ENCODE data around the gene TCAP.

Gene TCAP

GRCh38 chr17:39667945-39668924 lies 3.1 kb downstream of the TCAP start, which contains the start of gene PNMT:
TSS of gene PNMT (plus strand) at chr17:39668453. CDS start at chr17:39668476, 23 bp downstream.
- no peak for DNase-seq (ENCODE audit: low read depth)

- DNase-seq (ENCODE audit: low read depth) = no peak
These were observed 5.0 kb downstream of the TCAP start for GRCh38 chr17:39669897-39670735.

DNA sequence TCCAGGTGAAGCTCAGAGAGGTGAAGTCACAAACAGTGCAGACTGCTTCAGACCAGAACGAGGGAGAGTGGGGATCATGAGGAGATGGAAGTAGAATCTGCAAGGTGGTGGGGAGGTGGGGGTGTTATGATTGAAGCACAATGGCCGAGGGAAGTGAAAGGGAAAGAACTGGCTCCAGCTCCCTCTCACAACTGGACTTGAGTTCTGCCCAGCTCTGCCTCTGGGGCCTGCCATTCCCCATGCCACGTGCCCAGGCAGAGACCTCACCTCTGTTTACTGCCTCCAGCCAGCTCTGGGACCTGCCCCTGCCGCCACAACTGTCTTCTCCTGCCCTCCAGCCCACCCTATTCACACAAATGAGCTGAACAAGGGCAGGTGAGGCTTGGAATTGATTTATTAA lies 5.6 kb downstream of the TCAP start:
- no peak for DNase-seq (ENCODE audit: low read depth)

DNA sequence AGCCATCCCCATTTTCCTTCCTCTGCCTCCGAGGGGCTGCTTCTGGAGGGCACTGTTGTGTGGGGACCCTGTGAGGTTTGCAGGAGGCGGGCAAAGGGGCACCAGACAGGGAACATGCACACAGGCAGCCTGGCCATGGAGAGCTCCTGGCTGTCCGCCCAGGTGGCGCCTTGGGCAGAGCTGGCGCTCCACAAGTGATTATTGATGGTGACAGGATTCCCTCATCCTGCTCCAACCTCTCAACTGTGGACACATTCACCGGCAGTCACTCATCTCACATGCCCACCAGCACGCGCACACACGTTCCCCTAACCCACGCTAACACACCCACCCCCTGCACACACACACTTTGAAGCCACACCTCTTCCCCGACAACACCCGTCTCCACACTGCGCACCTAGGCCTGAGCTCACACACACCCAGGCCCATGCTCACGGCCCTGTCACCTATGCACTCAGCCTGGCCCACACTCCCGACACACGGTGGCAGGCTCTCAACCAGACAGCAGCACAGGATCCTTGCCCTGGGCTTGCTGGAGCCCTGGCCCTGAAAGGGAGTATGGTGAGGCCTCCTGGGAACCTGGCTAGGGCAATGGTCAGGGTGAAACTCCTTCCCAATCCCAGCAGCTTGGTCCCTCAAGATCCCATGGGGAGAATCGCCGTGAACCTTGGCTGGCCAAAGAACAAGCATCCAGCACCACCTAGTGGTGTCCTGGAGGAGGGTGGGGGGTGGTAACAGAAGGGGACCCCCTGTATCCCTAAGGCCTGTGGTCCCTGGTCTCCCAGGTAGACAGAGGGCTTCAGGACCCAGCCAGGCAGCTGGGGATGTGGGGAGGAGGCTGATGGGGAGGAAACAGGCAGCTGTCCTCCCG lies 6.7 kb downstream of the TCAP start:
- DNase-seq (ENCODE audit: low read depth) = no peak

DNA sequence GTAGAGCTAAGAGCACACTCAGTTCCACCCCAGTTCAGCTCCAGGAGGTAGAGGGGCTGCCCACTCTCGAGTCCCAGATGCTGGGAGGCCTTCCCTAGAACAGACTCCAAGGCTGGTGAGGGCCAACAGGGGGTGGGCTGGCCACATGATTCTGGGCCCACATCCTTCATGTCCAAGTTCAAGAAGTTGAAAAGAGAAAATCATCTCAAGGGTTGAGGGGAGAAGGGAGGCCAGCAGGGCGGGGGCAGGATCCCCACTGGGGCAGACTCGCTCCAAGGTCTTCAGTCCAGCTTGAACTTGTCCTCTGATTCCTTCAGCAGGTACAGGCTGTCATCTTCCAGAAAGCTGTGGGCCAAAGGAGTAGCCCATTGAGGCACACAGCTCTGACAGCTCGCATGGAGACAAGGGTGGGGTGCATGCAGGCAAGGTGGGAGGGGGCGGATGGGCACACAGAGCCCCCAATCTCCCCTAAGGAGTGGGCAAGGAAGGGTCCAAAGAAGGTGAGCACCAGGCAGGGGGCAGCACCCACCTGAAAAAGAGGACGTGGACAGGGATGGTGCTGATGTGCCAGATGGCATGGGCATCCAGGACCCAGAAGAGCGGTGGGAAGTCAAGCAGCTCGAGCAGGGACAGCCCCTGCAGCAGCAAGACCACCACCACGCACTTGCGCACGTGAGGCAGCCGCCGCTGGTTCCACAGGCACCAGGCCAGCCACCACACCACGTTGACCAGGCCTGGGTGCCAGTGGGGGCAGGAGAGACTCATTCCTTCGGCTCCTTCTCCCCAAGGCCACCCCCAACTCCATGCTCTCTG lies 7.6 kb downstream of the TCAP start:
- DNase-seq (ENCODE audit: low read depth) = no peak

DNA sequence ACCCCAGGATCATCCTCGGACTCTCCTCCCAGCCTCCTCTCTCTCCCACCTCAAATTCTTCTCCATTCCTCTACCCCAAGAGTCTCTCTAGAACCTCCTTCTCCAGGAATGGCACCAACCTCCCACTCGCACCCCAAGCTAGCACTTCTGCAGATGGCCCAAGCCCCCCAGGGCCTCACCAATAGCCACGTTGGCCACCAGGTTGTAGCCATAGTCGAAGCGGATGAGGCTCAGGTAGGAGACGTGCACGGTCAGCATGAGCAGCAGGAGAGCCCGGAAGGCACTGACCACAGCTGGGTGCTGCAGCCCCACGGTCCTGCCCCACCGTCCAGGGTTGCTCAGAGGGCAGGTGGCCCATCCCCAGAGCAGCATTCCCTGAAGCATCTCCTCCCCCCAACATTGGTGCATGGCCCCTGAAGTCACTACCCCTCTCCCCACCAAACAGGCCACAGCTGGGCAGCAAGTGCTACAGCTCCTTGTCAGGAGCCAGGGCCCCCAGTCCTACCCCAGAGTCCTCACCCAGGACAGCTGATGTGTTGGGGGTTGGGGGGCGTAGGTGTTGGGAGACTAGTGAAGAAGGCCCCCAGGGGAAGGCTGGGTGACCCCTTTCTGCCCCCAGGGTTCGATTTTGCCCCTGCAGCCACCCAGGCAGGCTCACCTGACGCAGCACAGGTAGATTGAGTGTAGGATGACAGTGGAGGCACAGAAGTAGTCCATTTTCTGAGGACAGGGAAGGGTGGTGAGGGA lies 8.4 kb downstream of the TCAP start:
- DNase-seq (ENCODE audit: low read depth) = no peak

- no peak for DNase-seq (ENCODE audit: low read depth)
These were observed 9.0 kb downstream of the TCAP start for GRCh38 chr17:39674179-39674578.

GRCh38 chr17:39674702-39675389 lies 9.7 kb downstream of the TCAP start:
- no peak for DNase-seq (ENCODE audit: low read depth)

- DNase-seq (ENCODE audit: low read depth) = no peak
These were observed 10.4 kb downstream of the TCAP start for GRCh38 chr17:39675390-39676082.

DNA sequence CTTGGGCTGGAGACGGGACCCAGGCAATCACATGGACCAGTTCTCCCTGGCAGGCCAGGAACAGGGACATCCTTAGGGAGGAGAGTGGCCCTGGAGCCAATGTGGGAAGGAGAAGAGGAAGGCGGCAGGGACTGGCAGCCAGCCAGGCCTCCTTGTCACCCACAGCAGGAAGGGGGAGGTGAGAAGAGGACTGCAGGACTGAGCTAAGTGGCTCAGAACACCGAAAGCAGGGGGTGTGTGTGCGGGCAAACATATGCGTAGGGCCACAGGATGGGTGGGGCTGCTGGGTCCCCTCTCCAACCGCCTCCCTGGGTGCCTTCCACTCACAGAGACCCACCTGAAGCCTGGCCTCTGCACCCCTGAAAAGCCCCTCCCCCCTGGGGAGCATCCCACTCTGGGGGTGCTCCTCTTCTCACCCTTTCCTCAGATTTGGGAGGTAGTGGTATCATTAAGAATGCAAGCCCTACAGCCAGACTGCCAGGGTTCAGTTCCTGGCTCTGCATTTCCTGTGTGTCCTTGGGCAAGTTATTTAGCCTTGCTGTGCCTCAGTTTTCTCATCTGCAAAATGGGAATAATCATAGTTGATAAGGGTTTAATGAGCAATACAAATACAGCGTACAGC lies 11.2 kb downstream of the TCAP start:
- DNase-seq (ENCODE audit: low read depth) = no peak

GRCh38 chr17:39677072-39677471 lies 11.9 kb downstream of the TCAP start:
- no peak for DNase-seq (ENCODE audit: low read depth)

GRCh38 chr17:39677542-39678339 lies 12.6 kb downstream of the TCAP start:
- no peak for DNase-seq (ENCODE audit: low read depth)

DNA sequence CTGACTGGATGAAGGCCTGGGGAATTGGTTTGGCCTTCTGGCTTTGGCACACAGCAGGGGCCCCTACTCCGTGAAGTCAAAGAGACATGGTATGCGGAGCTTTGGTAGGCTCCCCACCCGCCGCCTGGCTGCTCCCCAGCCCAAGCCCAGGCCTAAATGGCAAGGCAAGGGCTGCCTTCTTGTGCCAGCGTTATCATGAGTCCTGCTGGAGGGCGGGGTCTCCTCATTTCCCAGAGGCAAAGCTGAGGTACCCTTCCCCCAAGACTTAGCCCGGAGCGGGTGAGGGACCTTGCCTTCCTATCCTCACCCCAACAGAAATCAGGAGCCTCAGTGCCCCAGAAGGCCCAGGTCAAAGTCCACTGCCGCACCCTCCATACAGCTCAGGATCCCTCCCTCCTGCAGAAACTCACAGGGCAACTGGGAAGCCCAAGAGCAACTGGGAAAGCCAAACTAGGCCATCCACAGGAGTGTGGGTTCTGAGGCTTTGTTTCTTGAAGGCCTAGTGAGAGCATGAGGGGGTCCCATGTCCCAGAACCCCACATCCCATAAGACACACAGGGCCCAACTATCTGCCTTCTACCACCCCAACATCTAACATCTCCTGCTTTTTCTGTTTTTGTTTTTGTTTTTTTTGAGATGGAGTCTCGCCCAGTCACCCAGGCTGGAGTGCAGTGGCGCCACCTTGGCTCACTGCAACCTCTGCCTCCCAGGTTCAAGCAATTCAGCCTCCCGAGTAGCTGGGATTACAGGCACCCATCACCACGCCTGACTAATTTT lies 13.4 kb downstream of the TCAP start:
- no peak for DNase-seq (ENCODE audit: low read depth)

- DNase-seq (ENCODE audit: low read depth) = no peak
These were observed 14.5 kb downstream of the TCAP start for GRCh38 chr17:39679521-39680192.

DNA sequence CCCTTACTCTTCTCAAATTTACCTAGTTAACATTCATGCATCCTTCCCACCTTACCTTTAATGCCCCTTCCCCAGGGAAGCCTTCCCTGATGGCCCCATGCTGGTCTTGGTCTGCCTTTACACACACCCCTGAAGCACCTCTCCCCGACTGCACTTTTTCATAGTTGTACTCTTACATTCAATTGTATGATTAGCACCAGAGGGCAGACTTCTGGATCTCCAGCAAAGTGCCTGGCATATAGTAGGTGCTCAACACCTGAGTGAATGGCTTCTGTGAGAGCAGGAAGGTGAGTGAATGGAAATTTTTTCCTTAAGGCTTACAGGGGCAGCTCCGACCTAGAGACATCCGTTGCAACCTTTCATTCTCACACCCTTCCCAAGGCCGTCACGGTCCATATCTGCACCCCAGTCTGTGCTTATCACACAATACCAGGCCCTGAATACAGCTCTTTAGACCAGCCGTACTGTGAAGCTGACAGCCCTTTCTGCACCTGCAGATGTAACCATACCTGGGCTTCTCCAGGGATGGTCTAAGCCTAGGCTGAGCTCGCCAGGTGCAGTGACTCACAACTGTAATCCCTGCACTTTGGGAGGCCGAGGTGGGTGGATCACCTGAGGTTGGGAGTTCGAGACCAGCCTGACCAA lies 18.3 kb downstream of the TCAP start:
- DNase-seq (ENCODE audit: low read depth) = no peak

Measured in T-helper 22 cell (primary cell).